ENCODE measurements around the gene AIFM2. TPM values are rescaled to one million over a fixed set of nuclear protein-coding genes. Genes with fewer than 3 reads are reported as not detected.

Gene AIFM2
- total and polyA plus RNA-seq, 8 donors = 6.0 to 17.5 (median 7.2) TPM

DNA sequence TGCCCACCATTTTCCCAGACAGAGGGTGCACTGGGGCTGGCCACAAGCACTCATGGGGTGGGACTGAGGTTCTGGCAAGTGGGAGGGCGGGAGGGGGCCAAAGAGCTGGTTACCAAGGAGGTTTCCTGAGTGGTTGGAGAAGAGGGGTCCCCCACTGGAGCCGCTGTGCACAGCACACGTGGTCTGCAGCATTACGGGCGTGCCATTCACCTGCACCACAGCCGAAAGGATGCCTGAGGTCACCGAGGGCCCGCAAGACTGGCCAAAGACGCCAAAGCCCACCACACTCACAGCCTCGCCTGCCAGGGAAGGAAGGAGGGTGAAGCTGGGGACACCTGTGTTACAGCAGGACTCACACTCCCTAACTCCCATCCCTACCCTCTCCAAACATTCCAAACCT is 9.9 kb upstream of the AIFM2 start:
- DNase-seq = no peak

DNA sequence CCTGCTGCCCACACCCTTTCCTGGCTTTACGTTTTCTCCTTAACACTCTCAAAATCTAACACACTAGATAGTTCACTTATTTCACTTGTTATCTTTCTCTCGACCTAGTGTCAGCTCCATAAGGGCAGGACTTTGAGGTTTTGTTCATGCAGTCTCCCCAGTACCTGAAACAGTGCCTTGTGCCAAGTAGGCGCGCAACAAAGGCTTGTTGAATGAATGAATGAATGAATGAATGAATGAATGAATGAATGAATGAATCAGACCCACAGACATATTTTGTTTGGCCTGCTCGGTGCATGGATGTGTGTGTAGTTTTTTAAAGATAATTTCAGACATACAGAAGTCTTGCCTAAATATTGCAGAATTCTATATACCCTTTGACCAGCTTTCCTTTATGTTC is 7.7 kb upstream of the AIFM2 start:
- H3K27ac ChIP-seq = no peak overlapping the region
- H3K9me3 ChIP-seq = no peaks in the 10 kb centered on the region
- intact Hi-C loops (cut with DNase I) = no loop called here
- DNase-seq = no peak
- no peak for ATAC-seq
- TF ChIP-seq, protein P1, sequence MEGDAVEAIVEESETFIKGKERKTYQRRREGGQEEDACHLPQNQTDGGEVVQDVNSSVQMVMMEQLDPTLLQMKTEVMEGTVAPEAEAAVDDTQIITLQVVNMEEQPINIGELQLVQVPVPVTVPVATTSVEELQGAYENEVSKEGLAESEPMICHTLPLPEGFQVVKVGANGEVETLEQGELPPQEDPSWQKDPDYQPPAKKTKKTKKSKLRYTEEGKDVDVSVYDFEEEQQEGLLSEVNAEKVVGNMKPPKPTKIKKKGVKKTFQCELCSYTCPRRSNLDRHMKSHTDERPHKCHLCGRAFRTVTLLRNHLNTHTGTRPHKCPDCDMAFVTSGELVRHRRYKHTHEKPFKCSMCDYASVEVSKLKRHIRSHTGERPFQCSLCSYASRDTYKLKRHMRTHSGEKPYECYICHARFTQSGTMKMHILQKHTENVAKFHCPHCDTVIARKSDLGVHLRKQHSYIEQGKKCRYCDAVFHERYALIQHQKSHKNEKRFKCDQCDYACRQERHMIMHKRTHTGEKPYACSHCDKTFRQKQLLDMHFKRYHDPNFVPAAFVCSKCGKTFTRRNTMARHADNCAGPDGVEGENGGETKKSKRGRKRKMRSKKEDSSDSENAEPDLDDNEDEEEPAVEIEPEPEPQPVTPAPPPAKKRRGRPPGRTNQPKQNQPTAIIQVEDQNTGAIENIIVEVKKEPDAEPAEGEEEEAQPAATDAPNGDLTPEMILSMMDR (IDR thresholded peaks at IDR 0.05) = no peak
- H3K36me3 ChIP-seq = peaks cover 0 to 5% of the 10 kb centered on the region in 2 donors
- H3K4me3 ChIP-seq = no peak overlapping the region
- H3K27me3 ChIP-seq = no peaks in the 10 kb centered on the region
- peaks cover 8 to 10% of the 10 kb centered on the region in 2 donors for H3K4me1 ChIP-seq

More for the DNA sequence above, 9.9 kb upstream of the AIFM2 start:
- intact Hi-C loops (cut with DNase I) = no loop called here
- Histone ChIP-seq H3K27ac (no peak overlapping the region), H3K4me3 (no peak overlapping the region), H3K27me3 (no peaks in the 10 kb centered on the region), H3K9me3 (no peaks in the 10 kb centered on the region), H3K36me3 (peaks cover 0 to 5% of the 10 kb centered on the region in 2 donors), H3K4me1 (peaks cover 13 to 22% of the 10 kb centered on the region in 2 donors)
- no peak for ATAC-seq
- TF ChIP-seq, protein P1 (IDR thresholded peaks at IDR 0.05) = no peak

DNA sequence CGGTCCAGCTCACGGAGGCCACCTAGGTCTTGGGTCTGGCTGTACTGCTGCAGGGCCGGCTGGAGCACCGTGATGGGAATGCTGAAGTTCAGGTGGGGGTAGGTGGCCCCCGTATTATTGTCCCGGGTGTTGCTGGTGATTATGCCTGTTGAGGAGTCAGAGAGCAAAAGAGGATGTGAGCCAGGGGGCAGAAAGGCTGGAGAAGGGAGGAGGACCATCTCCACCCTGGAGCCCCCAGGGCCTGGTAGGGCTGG is 7.3 kb upstream of the AIFM2 start:
- Histone ChIP-seq H3K36me3 (peaks cover 0 to 5% of the 10 kb centered on the region in 2 donors), H3K4me1 (peaks cover 4 to 6% of the 10 kb centered on the region in 2 donors), H3K4me3 (no peak overlapping the region), H3K27me3 (no peaks in the 10 kb centered on the region), H3K9me3 (no peaks in the 10 kb centered on the region), H3K27ac (no peak overlapping the region)
- intact Hi-C loops (cut with DNase I) = no loop called here
- no peak for DNase-seq
- no peak for ATAC-seq
- TF ChIP-seq, protein P1 (IDR thresholded peaks at IDR 0.05) = no peak

DNA sequence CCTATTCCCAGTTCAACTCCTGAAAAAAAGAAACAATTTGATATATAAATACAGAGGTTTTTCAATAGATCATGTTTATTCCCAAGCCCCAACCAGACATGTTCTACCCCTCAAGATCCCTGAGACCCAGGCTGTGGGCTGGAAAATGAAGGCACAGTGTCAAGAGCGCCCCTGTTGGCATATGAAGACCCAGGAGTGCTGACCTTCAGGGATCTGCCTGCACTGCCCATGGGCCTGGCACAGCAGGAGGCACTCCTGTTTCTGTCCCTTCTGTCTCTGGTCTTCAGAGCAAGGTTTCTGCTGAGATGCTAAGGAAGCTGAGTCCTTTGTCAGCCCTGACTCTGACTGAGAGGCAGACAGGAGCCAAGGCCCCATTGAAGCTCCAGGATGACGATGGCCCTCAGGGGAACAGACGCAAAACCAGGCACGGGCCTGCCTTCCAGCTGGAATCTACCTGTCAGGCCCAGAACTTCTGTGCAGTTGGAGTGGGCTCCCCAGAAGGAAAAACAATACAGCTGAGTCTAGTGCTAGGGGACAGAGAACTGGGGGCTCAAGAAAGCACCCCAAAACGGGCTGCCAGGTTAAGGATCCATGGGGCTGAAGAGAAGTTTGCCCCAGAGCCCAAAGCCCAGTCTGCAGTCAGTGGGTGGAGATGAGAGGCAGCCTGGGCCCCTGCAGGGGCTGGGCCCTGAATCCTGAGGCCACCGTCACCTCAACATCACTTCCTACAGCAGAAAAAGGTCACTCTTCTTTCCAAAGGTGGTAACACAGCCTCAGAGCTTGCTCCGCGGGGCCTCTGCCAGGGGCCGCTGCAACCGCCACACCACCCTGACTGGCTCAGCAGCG is 6.7 kb upstream of the AIFM2 start:
- Histone ChIP-seq H3K27me3 (no peaks in the 10 kb centered on the region), H3K4me1 (peaks cover 0 to under 1% of the 10 kb centered on the region in 2 donors), H3K4me3 (no peak overlapping the region), H3K9me3 (no peaks in the 10 kb centered on the region), H3K27ac (no peak overlapping the region), H3K36me3 (peaks cover 0 to 5% of the 10 kb centered on the region in 2 donors)
- intact Hi-C loops (cut with DNase I) = no loop called here
- TF ChIP-seq, protein P1 (IDR thresholded peaks at IDR 0.05) = no peak
- DNase-seq = no peak
- ATAC-seq = no peak

DNA sequence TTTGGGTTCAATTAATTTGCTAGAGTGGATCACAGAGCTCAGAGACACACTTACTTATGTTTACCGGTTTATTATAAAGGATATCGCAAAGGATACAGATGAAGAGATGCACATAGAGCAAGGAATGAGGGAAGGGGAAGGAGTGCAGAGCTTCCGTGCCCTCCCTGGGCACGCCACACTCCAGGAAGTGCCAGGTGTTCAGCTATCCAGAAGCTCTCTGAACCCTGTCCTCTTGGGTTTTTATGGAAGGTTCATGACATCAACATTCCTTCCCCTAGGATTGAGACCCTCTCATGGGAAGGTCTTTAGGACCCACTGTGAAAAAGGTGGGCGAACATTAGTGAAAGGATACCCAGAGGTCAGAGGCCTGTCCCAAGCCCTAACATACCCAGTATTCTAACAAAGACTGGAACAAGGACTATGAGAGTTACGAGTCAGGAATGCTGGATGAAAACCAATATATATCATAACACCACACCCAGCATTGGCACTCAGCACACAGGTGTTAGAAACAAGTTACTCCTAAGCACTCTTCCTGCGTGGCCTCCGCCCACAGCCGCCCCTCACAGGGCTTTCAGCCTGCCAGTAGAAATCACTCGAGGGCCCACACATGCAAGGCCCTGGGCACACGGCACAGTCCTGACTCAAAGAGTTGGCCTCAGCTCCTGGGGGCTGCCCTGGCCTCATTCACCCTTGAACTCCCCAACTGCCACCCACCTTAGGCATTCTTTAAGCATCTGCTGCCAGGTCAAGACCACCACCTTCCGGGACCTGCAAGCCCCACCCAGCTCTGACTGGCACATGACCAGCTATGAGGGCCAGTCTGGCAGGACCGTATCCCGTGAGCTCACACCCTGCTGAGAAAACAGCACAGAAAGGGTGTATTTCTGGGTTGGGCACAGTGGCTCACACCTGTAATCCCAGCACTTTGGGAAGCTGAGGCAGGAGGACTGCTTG is 5.6 kb upstream of the AIFM2 start:
- DNase-seq (no peak), ATAC-seq (no peak)
- intact Hi-C loops (cut with DNase I) = no loop called here
- no peak overlapping the region for H3K27ac ChIP-seq
- no peak overlapping the region for H3K4me3 ChIP-seq
- peaks cover 0 to 1% of the 10 kb centered on the region in 2 donors for H3K4me1 ChIP-seq
- H3K27me3 ChIP-seq = no peaks in the 10 kb centered on the region
- TF ChIP-seq, protein P1 (IDR thresholded peaks at IDR 0.05) = no peak
- no peaks in the 10 kb centered on the region for H3K9me3 ChIP-seq
- peaks cover 0 to 5% of the 10 kb centered on the region in 2 donors for H3K36me3 ChIP-seq

Measured in left lung (tissue), 10 donors.